ENCODE measurements around the gene ERI3.
A peak's percentile ranks its signal among the peaks of the same experiment; 100 is the strongest.
"Not testable (repeated sequence)": the region's sequence is repeated elsewhere in the genome, so short reads cannot be mapped to it uniquely, and the experiment has no call there.

The ERI3 gene

GRCh38 chr1:44233593-44233992 is 121.5 kb downstream of the ERI3 start:
- DNase-seq: no peak

GRCh38 chr1:44230796-44231195 is 124.3 kb downstream of the ERI3 start:
- DNase-seq: no peak

- DNase-seq: no peak
Observed at GRCh38 chr1:44229435-44230167, 125.5 kb downstream of the ERI3 start.

GRCh38 chr1:44228218-44228617 is 126.8 kb downstream of the ERI3 start:
- no peak for DNase-seq

- DNase-seq: no peak
Observed at GRCh38 chr1:44227211-44227610, 127.8 kb downstream of the ERI3 start.

GRCh38 chr1:44225761-44226160 is 129.3 kb downstream of the ERI3 start:
- no peak for DNase-seq

GRCh38 chr1:44223187-44223610 is 131.9 kb downstream of the ERI3 start:
- no peak for DNase-seq

- DNase-seq: no peak
Observed at GRCh38 chr1:44222397-44223186, 132.5 kb downstream of the ERI3 start.

- DNase-seq: no peak
Observed at GRCh38 chr1:44221769-44222168, 133.3 kb downstream of the ERI3 start.

GRCh38 chr1:44220755-44221154 is 134.3 kb downstream of the ERI3 start:
- DNase-seq: no peak

- no peak for DNase-seq
Observed at GRCh38 chr1:44220001-44220751, 134.9 kb downstream of the ERI3 start.

- no peak for DNase-seq
Observed at GRCh38 chr1:44219301-44219626, 135.8 kb downstream of the ERI3 start.

- no peak for DNase-seq
Observed at GRCh38 chr1:44218503-44219300, 136.4 kb downstream of the ERI3 start.

- DNase-seq: peak; percentile 75
Observed at GRCh38 chr1:44217809-44218410, 137.1 kb downstream of the ERI3 start.

GRCh38 chr1:44213222-44214112 is 141.6 kb downstream of the ERI3 start, which contains the start of gene DMAP1:
DMAP1 (plus strand) TSS chr1:44213471; CDS start chr1:44213754, 283 bp downstream.
- peak; percentile 87 for DNase-seq

GRCh38 chr1:44212355-44213221 is 142.5 kb downstream of the ERI3 start:
- DNase-seq: peak; percentile 50

GRCh38 chr1:44210595-44210994 is 144.5 kb downstream of the ERI3 start:
- no peak for DNase-seq

- no peak for DNase-seq
Observed at GRCh38 chr1:44208226-44208625, 146.8 kb downstream of the ERI3 start.

- not testable (repeated sequence) for DNase-seq
Observed at GRCh38 chr1:44206545-44206944, 148.5 kb downstream of the ERI3 start.

- DNase-seq: no peak
Observed at GRCh38 chr1:44200336-44200735, 154.7 kb downstream of the ERI3 start.
